HepG2 (cell line): ENCODE measurements around the gene GLIPR1L1. TPM values are rescaled to one million over a fixed set of nuclear protein-coding genes. Genes with fewer than 3 reads are reported as not detected.

Source experiments
- ATAC-seq: fragments of 200-7000 bp; cut with Tn5 transposase; 3 replicates; pipeline ENCODE4 v1.9.1; 2020; ENCODE audit warnings: mild to moderate bottlenecking, moderate library complexity
- BruUV-seq: library from RNA; stranded (reverse); fragments of 400-500 nt; replicated peaks from 2 replicates; lab custom pipeline; 2021; lab: Mats Ljungman, UMichigan
- CTCF ChIA-PET: fragments of 300-600 bp; formaldehyde crosslinking; extraction: SDS; loops from one replicate; lab custom pipeline; 2021; ENCODE audit warnings: low total read pairs, inconsistent platforms, low intra/inter-chr PET ratio; lab: Yijun Ruan, JAX
- POLR2A ChIA-PET: fragments of 350-600 bp; sonication (Branson Sonifier 250); formaldehyde crosslinking; loops from one replicate; lab custom pipeline; 2020; ENCODE audit warnings: antibody characterized with exemption, inconsistent platforms; lab: Yijun Ruan, JAX
- DNase-seq: peaks from one replicate; pipeline ENCODE4 v3.0.0-alpha.2; 2015; ENCODE audit warnings: low spot score
- FAIRE-seq: peaks from 3 replicates; lab custom pipeline; 2011; peaks lifted over from hg19 to GRCh38; lab: Jason Lieb, UNC
- H2AFZ ChIP-seq: one replicate; pipeline ENCODE4 v1.6.1; 2011; ENCODE audit warnings: low read length, inconsistent platforms
- H3K27ac ChIP-seq: fragments of 300-600 bp; 3 replicates; pipeline ENCODE4 v1.8.0; 2011; ENCODE audit warnings: mixed run types, mild to moderate bottlenecking, mixed read lengths, low read length, inconsistent platforms; ENCODE audit not compliant: insufficient read depth; ENCODE audit errors: extremely low read length
- H3K27me3 ChIP-seq, 2 experiments: fragments of 200-600 bp in 1 of 2; 2 replicates in 1 of 2; 3 replicates in 1 of 2; pipeline versions ENCODE4 v1.6.0 to v1.8.0; 2011; ENCODE audit warnings: low read length in 2 of 2, mild to moderate bottlenecking in 2 of 2, moderate library complexity in 2 of 2, inconsistent platforms in 1 of 2; ENCODE audit not compliant: insufficient read depth in 2 of 2, control insufficient read depth in 1 of 2
- H3K36me3 ChIP-seq, 2 experiments: fragments of 200-600 bp in 1 of 2; replicated peaks in 1 of 2; 2 replicates in 1 of 2; 3 replicates in 1 of 2; pipeline versions ENCODE4 v1.5.1 to v1.8.0; 2011; ENCODE audit warnings: low read length in 2 of 2, inconsistent platforms in 1 of 2; ENCODE audit not compliant: insufficient read depth in 2 of 2, control insufficient read depth in 1 of 2
- H3K4me1 ChIP-seq: 2 replicates; pipeline ENCODE4 v1.5.1; 2012; ENCODE audit warnings: low read length, inconsistent platforms; ENCODE audit not compliant: insufficient read depth
- H3K4me2 ChIP-seq: 2 replicates; pipeline ENCODE4 v1.6.0; 2011; ENCODE audit warnings: low read depth, low read length, inconsistent platforms
- H3K4me3 ChIP-seq, 3 experiments: fragments of 200-600 bp in 1 of 3; sonication (generic), shearing (Covaris generic) in 1 of 3; replicated peaks in 1 of 3; 2 replicates each; pipeline ENCODE4 v1.5.1; 2011 to 2016; ENCODE audit warnings: low read length in 3 of 3, inconsistent platforms in 2 of 3, low read depth in 2 of 3, mild to moderate bottlenecking in 2 of 3, control low read depth in 1 of 3, mixed read lengths in 1 of 3; ENCODE audit not compliant: insufficient read depth in 1 of 3
- H3K79me2 ChIP-seq: one replicate; pipeline ENCODE4 v1.6.1; 2011; ENCODE audit warnings: low read length, inconsistent platforms; ENCODE audit not compliant: insufficient read depth
- H3K9ac ChIP-seq: 2 replicates; pipeline ENCODE4 v1.6.0; 2011; ENCODE audit warnings: mild to moderate bottlenecking, low read depth, low read length, inconsistent platforms; ENCODE audit not compliant: insufficient read depth
- H3K9me3 ChIP-seq: 2 replicates; pipeline ENCODE4 v1.5.1; 2012; ENCODE audit warnings: mild to moderate bottlenecking, low read length
- H4K20me1 ChIP-seq: 2 replicates; pipeline ENCODE4 v1.6.0; 2011; ENCODE audit warnings: inconsistent platforms, mild to moderate bottlenecking, low read length, moderate library complexity; ENCODE audit not compliant: insufficient read depth
- ASH2L ChIP-seq: fragments of 300-600, 200-600 bp; sonication (generic); IDR thresholded peaks from 2 replicates; pipeline ENCODE4 v1.7.0; 2017; ENCODE audit warnings: low read depth, mild to moderate bottlenecking, moderate library complexity, mixed read lengths, low read length; ENCODE audit not compliant: insufficient read length
- ATF7 ChIP-seq, 2 experiments: fragments of 450-650 bp in 1 of 2; sonication (generic) in 1 of 2; formaldehyde crosslinking in 1 of 2; IDR thresholded peaks; 2 replicates each; pipeline versions ENCODE4 v1.4.0 to v1.6.1; 2016 to 2020; ENCODE audit warnings: antibody characterized with exemption in 1 of 2, mild to moderate bottlenecking in 1 of 2, missing genetic modification reagents in 1 of 2
- CEBPB ChIP-seq: IDR thresholded peaks from 2 replicates; pipeline ENCODE4 v1.6.1; 2011; ENCODE audit warnings: low read depth, low read length, improper control_type of control experiment, borderline replicate concordance
- PLRG1 ChIP-seq: fragments of 450-650 bp; conservative IDR thresholded peaks from 2 replicates; pipeline ENCODE4 v1.6.1; 2016
- THYN1 ChIP-seq: sonication (generic); formaldehyde crosslinking; IDR thresholded peaks from 2 replicates; pipeline ENCODE4 v1.8.1; 2023; ENCODE audit warnings: low read depth, mild to moderate bottlenecking, moderate library complexity, missing genetic modification reagents, borderline replicate concordance
- ZNF12 ChIP-seq: sonication (generic); formaldehyde crosslinking; IDR thresholded peaks from 2 replicates; pipeline ENCODE4 v1.5.0; 2020; ENCODE audit warnings: missing genetic modification reagents
- ZNF263 ChIP-seq: sonication (generic); formaldehyde crosslinking; IDR thresholded peaks from 2 replicates; pipeline ENCODE4 v1.4.0; 2020; ENCODE audit warnings: missing genetic modification reagents
- ZNF614 ChIP-seq: IDR thresholded peaks from 2 replicates; pipeline ENCODE4 v1.6.1; 2018; ENCODE audit warnings: missing biosample characterization, missing genetic modification reagents, inconsistent platforms, borderline replicate concordance
- WGBS: methylation state at CpG from one replicate; pipeline ENCODE4 v1.1.6; 2017; ENCODE audit warnings: low lambda C conversion rate; 5-methylcytosine and 5-hydroxymethylcytosine counted together
- in situ Hi-C: cut with HindIII; loops from 2 replicates; pipeline ENCODE4 v1.10.0; 2017; ENCODE audit warnings: low pct_unique_long_range_greater_than_20kb; ENCODE audit not compliant: extremely low pct_ligation_motif_present
- intact Hi-C: fragments of 100-400 bp; cut with micrococcal nuclease; formaldehyde crosslinking; loops from one replicate; pipeline ENCODE4 v1.10.0; 2022; ENCODE audit not compliant: unreplicated experiment
- polyA plus RNA-seq, 8 experiments: library from polyadenylated mRNA; depleted of rRNA in 3 of 8; stranded (reverse) in 7 of 8; unstranded in 1 of 8; fragments of >200 nt; fragmentation: Illumina TruSeq in 4 of 8; extraction: Trizol in 4 of 8; gene quantifications; 2 replicates each; pipeline versions ENCODE4 v1.2.1 to v1.2.3, GENCODE V29; 2011 to 2016; ENCODE audit warnings: low read depth in 4 of 8, missing spikeins in 1 of 8, mixed read lengths in 1 of 8; ENCODE audit not compliant: insufficient read depth in 1 of 8
- total RNA-seq, 5 experiments: library from RNA; depleted of rRNA; stranded (reverse); fragments of >200 nt; fragmentation: Illumina TruSeq; extraction: Trizol; gene quantifications; 2 replicates each; pipeline ENCODE4 v1.2.3, GENCODE V29; 2016; ENCODE audit warnings: low read depth in 1 of 5

The GLIPR1L1 gene
- total and polyA plus RNA-seq, 2 of the 13 experiments (the other 11 are each of a cell fraction or from before 2014, with no cell fraction given), result not detected

GRCh38 chr12:75361408-75361807 is 26.9 kb downstream of the GLIPR1L1 start:
- no TSS peak for BruUV-seq
- H3K36me3 ChIP-seq, result no peaks in the 10 kb centered on the region
- H4K20me1 ChIP-seq, result no peaks in the 10 kb centered on the region
- POLR2A ChIA-PET, result no interaction called here
- no peak overlapping the region for H3K4me2 ChIP-seq
- no peak overlapping the region for H3K27ac ChIP-seq
- H3K4me1 ChIP-seq, result no peaks in the 10 kb centered on the region
- 0% methylated on average over 1 of the region's 1 CpG for WGBS
- no peak overlapping the region for H2AFZ ChIP-seq
- TF ChIP-seq ZNF263 (CRISPR knock-in tag) (no peak), ZNF614 (CRISPR knock-in tag) (no peak), CEBPB (no peak), ASH2L (no peak), THYN1 (CRISPR knock-in tag) (no peak), ATF7 (IDR thresholded peaks at IDR 0.05) (no peak), ATF7 (CRISPR knock-in tag; IDR thresholded peaks at IDR 0.05) (no peak), PLRG1 (no peak)
- FAIRE-seq (no peak), ATAC-seq (no peak), DNase-seq (no peak)
- H3K9me3 ChIP-seq, result no peaks in the 10 kb centered on the region
- in situ Hi-C loops, result no loop called here
- H3K9ac ChIP-seq, result no peak overlapping the region
- intact Hi-C loops, result no loop called here
- no peaks in the 10 kb centered on the region for H3K27me3 ChIP-seq
- CTCF ChIA-PET, result no interaction called here
- no peaks in the 10 kb centered on the region for H3K79me2 ChIP-seq
- H3K4me3 ChIP-seq, result no peak overlapping the region

GRCh38 chr12:75364919-75365318 is 30.4 kb downstream of the GLIPR1L1 start:
- H4K20me1 ChIP-seq, result no peaks in the 10 kb centered on the region
- H3K4me3 ChIP-seq, result no peak overlapping the region
- H3K4me1 ChIP-seq, result no peaks in the 10 kb centered on the region
- no peak overlapping the region for H2AFZ ChIP-seq
- DNase-seq (no peak), ATAC-seq (no peak), FAIRE-seq (no peak)
- H3K79me2 ChIP-seq, result no peaks in the 10 kb centered on the region
- BruUV-seq, result no TSS peak
- H3K9ac ChIP-seq, result no peak overlapping the region
- no peaks in the 10 kb centered on the region for H3K9me3 ChIP-seq
- H3K36me3 ChIP-seq, result no peaks in the 10 kb centered on the region
- intact Hi-C loops (no loop called here), in situ Hi-C loops (no loop called here)
- H3K27ac ChIP-seq, result no peak overlapping the region
- ChIA-PET CTCF (no interaction called here), POLR2A (no interaction called here)
- no peak overlapping the region for H3K4me2 ChIP-seq
- H3K27me3 ChIP-seq, result no peaks in the 10 kb centered on the region
- TF ChIP-seq ZNF12 (no peak), CEBPB (peak; percentile 54; the same call in 1 of the 2 replicates)
